RPMI7951 (cell line): ENCODE measurements around the gene PHLDA3. TPM values are rescaled to one million over a fixed set of nuclear protein-coding genes. Genes with fewer than 3 reads are reported as not detected.

ENCODE experiments used
- DNase-seq: peaks from one replicate; pipeline ENCODE4 v3.0.0-alpha.2; 2012; ENCODE audit warnings: low read depth
- total RNA-seq: library from RNA; depleted of rRNA; stranded (reverse); fragments of >200 nt; shearing (Covaris generic); gene quantifications from 2 replicates; pipeline ENCODE4 v1.2.3, GENCODE V29; 2014; rRNA removed

Gene PHLDA3
- total RNA-seq, result 6.4 and 15.8 TPM in 2 replicates

DNA sequence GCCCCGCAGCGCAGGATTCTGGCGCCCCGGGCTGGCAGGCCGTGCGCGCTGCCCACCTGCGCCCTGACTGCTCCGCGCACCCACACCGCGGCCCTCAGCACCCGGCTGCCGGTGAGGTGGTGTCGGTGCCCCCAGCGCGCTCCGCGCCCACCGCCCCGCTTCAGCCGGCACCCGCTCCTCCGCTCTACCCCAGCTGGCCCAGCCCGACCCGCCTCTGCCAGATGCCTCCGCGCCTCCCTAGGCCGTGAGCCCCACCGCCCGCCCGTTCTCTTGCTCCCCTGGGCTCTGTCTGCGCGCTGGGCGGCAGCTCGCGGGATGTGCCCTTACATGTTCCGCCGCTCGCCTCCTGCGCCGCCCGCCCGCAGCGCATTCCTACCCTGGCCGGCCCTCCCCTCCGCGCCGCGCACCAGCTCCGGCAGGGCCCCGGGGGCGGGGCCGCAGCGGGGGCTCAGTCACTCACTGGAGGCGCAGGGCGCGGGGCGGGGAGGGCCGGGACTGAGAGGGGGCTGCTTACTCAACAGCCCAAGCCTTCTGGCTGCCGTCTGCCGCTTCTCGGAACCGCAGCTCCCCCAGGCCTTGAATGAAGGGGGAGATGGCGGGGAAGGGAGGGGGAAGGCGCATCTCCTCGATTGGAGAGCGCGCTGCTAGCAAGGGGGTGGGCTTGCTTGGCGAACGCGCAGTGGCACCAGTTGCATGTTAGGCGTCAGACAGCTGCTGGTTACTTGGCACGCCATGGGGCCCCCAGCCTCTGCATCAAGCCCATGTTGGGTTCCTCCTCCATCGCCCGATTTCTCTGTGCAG is at the start of gene PHLDA3:
Gene PHLDA3 (minus strand): TSS at position 345 of the 801 bp plus-strand sequence. CDS start 402 bp downstream, outside the sequence.
- peak; percentile 81 for DNase-seq

DNA sequence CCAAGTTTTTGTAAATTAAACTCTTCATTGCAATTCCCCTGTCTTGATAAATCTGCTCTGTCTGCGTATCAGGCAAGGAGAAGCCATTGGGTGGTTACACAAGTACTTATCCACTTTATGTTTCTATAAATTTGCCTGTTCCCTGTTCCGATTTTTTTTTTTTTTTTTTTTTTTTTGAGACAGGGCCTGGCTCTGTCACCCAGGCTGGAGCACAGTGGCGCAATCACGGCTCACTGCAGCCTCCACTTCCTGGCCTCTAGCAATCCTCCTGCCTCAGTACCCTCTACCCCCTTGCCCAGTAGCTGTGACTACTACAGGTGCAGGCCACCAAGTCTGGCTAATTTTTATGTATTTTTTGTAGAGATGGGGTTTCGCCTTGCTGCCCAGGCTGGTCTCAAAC is 49.1 kb upstream of the PHLDA3 start:
- DNase-seq, result no peak

DNA sequence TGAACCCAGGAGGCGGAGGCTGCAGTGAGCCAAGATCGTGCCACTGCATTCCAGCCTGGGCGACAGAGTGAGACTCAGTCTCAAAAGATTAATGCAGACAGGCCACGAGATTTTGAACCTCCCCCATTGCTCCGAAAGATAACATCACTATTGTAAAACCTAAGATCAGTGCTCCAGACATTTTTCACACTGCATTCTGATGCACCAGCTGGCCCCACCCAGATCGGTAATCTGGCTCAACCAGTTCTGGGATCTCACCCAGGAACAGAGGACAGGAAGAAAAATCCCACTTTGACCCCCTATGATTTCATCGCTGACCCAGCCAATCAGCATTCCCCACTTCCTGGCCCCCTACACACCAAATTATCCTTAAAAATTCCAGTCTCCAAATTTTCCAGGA is 48.6 kb upstream of the PHLDA3 start:
- no peak for DNase-seq

DNA sequence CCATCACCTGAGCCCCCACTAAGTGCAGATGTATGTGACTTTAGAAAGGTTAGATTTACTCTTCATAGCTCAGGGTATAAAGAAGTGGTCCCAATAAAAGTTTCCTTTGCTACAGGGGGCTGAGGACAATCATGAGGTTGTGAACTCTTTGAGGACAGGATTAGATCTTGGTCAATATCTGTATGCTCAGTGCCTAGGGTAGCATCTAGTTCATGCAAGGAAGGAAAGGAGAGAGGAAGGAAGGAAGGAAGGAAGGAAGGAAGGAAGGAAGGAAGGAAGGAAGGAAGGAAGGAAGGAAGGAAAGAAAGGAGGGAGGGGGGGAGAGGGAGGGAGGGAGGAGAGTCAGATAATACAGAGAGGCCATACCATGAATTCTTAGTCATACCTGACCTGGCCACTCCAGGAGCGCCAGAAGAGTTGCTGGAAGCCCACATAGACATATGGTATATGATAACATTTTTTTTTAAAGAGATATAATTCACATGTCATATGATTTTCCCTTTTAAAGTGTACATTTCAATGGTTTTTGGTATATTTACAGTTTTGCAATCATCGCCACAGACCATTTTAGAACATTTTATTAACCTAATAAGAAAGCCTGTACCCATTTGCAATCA is 47.6 kb upstream of the PHLDA3 start:
- DNase-seq, result no peak

DNA sequence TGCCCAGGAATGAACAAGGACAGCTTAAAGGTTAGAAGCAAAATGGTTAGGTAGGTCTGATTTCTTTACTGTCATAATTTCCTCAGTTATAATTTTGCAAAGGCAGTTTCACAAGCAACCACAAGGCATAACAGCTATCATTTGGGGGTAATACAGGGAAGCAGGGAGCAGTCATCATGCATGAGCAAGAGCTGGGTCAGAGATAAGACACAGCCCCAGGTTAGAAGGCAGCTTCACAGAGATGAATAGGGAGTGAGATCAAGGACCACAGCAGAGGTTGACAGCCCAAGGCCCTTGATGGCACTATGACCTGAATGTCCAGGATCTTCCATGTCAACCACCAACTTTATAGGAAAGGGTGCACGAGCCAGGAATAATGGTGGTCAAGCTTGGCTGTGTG is 46.9 kb upstream of the PHLDA3 start:
- DNase-seq, result no peak

DNA sequence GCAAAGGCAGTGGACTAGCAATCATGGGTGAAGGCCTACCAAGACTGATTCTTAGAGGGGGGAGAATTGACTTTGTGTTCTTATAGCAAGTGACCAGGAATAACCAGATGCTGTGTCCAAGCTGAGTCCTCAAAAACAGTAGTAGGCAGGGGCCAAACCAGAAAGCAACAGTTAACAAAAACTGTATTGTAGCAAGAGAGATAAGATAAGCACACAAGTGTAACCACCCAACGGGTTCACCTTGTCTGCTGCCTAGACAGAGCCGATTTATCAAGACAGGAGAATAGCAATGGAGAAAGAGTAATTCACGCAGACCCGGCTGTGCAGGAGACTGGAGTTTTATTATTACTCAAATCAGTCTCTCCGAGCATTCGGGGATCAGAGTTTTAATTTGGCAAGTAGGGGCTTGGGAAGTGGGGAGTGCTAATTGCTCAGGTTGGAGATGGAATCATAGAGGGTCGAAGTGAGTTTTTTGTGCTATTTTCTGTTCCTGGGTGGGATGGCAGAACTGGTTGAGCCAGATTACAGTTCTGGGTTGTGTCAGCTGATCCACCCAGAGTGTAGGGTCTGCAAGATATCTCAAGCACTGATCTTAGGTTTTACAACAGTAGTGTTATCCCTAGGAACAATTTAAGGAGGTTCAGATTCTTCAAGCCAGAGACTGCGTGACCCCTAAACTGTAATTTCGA is 46.2 kb upstream of the PHLDA3 start:
- no peak for DNase-seq

DNA sequence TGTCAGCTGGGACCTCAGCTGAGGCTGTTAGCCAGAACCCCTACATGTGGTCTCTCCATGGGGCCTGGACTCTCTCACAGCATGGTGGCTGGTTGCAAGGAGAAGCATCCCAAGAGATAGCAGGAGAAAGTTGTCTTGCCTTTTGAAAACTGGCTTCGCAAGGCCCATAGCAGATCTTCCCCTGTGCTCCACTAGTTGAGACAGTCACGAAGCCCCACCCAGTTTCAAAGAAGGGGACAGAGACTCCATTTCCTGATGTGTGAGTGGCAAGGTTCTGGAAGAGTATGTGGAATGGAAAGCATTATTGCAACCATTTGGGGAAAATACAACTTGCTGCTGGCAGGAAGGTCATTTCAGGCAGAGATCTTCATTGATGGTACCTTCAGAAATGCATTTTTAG is 45.5 kb upstream of the PHLDA3 start:
- DNase-seq, result no peak

DNA sequence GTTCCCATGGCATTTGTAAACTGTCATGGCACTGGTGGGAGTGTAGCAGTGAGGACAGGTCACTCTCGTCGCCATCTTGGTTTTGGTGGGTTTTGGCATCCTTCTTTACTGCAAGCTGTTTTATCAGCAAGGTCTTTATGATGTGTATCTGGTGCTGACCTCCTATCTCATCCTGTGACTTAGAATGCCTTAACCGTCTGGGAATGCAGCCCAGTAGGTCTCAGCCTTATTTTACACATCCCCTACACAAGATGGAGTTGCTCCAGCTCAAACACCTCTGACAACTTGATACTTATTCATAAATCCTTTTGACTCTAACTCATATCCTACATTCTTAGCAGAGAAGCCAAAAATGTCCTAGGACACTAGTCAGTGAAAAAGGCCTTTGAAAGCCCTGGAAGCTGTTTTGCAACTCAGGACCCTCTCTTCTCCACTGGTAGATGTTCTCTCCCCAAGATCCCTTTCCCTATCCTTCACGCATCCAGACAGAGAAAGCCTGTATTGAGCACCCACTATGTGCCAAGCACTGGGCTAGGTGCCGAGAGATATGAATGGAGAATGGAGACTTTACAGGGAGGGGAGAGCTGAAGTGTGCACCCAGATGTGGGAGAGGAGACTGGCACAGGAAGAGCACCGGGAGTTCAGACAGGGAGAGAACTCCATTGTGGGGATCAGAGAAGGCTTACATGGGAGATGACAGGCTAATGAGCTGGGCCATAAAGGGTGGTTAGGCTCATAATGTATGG is 44.7 kb upstream of the PHLDA3 start:
- DNase-seq, result no peak

DNA sequence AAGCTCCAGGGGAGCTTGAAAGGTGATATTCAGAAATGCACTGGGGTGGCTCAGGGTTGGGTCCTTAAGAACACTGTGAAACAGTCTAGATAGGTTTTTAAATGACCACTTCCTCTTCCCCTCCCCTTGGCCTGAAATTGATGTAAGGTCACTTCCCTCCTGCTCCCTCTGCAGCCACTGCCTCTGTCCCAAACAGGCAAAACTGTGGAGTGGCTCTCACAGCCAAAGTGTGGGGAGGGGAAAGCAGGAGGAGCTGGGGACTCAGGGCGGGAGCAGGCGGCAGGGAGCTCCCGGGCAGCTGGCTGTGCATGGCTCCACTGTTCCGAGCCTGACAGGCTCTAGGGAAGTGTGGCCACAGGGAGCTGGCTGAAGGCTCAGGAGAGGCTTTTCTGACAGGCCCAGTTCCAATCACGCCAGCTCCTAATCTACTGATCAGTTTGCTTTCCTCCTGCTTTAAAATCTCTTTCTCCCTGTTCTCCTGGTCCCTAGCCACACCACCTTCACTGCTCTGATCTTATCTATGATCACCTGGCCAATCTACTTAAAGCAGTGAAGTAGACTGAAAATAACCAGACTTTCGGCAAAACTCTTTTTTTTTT is 43.1 kb upstream of the PHLDA3 start:
- DNase-seq, result peak; percentile 53

DNA sequence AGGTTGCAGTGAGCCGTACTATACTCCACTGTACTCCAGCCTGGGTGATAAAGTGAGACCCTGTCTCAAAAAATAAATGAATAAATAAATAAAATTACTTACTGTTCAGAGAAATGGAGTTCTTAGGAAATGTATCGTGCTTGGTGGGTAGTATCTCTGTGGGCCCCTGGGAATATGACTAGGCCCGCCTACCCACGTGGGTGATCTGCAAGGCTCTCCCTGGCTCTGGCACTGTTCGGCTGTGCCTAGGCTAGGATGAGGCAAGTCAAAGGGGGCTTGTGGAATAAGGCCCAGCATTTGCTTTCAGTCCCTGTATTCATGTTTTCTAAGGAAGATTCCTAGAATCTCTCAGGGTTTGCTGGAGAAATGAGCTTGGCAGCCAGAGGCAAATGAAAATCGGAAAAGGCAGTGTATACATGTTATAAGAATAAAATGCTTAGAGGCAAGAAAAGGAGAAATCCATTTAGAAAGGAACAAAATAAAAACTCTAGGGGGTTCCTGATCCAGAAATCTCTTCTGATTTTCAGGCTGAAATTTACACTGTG is 42.5 kb upstream of the PHLDA3 start:
- DNase-seq, result no peak

DNA sequence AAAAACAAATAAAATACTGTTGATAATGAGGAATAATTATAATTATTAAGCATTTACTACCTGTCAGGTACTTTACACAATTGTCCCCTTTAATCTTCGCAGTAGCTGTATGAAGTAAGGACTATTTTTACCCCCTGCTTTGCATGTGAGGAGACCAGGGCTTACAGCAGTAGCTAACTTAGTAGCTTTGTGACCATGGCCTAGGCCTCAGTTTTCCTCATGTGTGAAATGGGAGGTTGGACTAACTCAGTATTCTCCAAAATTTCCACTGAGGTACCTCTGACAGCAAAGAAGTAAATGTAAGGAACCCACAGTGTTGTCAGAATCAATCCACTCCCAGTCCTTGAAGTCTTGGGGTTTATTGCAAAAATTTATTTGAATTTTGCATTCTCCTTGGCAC is 41.7 kb upstream of the PHLDA3 start:
- DNase-seq, result no peak

DNA sequence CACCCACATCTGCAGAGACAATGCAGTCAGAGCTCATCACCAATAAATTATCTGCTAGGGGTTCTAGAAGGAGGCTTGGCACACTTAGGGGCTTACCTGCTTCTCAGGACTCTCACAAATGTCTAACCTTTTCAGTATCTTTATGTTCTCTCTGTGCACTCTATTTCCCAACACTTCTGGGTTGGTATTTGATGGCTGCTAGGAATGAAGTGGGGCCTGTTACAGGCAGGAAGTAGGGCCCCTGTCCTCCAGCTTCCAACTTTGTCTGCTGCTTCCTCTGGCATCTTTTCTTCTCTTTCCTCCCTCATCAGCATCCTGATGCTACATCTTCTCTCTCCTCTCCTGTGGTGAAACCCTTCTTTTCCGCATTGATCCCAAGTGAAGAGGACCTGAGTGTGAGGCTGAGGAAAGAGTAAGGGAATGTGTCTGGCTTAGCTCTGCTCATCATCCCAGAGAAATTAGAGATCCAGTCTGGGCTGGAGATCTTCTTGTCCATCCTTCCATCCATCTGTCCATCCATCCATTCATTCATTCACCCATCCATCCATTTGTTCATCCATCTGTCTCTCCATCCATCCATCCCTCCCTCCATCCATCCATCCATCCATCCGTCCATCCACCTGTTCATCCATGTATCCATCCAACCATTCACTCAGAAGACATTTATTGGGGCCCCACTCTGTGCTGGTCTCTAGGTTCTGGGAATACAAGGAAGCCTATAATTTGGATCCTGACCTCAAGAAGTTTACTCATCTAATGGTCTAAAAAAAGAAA is 40.8 kb upstream of the PHLDA3 start:
- DNase-seq, result no peak

DNA sequence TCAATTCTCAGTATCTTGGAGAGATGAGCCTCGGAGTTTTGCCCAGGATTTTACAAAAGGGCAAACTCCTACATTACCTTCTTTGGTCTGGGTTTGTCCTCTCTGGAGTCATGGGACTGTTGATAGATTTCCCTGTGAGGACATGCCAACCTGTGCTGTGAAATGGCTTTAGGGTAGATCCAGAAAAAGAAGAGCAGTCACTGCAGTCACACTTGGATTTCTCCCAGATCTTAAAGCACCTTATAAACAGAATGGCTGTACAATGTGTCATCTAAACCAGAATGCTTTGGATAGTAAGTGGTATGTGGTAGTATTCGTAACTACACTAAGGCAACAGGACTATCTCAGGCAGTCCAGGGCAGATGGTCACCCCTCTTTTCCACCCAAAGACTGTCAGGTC is 39.8 kb upstream of the PHLDA3 start:
- DNase-seq, result no peak

DNA sequence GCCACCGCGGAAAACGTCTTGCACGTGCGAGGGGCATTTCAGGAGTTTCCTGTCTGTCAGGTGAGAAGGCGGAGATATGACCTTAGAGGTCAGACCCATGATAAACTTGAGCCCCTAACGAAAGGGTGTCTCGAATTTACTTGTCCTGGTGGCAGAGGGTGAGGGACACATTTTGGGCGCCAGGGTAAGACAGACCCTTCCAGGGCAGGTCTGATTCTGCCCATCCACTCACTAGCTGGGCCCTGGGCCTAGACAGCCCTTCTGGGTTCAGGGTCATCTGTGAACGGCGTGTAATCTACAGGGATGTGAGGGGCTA is 38.3 kb upstream of the PHLDA3 start:
- no peak for DNase-seq

DNA sequence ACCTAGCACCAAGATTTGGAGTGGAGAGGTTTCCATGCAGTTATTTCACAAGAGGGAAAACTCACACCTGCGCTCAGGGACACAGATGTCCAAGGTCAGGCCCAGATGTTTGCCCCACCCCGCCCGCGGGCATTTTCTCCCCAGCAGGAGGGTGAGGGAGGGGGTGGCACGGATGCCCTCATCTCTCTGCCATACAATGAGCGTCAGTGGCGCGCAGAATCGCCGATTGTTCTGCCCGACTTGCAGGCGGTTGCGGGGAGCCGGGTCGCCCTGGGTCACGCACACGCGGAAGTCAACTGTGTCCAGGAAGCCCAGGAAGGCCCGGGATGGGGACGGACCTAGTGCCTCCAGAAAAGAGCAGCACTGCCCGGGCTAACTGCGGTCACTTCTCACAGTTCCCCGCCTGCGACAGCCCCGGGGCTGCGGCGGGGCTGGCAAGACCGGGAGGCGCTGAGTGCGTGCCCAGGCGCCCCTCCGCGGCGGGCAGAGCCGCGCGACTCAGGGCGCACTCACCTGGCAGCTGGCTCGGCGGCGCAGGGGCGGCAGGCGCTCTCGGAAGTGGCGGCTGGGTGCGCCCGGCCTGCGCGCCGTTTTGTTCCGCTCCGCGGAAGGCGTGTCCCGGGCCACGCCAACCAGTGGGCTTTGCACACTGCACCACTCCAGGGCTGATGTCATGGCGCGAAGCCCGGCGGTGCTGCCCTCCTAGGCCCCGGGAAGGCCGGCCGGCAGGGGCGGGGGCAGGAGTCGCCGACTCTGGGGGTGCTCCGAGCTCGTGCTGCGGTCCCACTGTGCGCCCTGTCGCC is 37.8 kb upstream of the PHLDA3 start, which contains the start of gene CSRP1:
Gene CSRP1 (minus strand): TSS at position 567 of the 803 bp plus-strand sequence. CDS start 10,820 bp downstream, outside the sequence.
- DNase-seq, result peak; percentile 86

DNA sequence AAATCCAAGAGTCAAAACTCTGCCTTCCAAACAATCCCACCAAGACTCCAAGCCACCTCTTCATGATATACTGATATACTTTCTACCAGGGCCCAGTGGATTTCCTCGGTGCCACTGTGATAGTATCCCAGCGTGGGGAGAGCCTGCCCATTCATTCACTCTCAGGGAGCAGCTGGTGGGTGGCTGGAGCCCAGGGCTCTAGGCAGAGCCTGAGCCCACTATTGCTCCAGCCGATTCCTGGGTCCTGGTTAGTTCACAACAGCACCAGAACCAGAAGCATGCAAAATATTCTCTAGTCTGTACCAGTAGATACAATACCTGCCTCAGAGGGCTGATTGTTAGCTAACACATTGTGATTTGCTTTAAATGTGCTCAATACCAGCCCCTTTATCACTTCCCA is 37.1 kb upstream of the PHLDA3 start:
- DNase-seq, result no peak

DNA sequence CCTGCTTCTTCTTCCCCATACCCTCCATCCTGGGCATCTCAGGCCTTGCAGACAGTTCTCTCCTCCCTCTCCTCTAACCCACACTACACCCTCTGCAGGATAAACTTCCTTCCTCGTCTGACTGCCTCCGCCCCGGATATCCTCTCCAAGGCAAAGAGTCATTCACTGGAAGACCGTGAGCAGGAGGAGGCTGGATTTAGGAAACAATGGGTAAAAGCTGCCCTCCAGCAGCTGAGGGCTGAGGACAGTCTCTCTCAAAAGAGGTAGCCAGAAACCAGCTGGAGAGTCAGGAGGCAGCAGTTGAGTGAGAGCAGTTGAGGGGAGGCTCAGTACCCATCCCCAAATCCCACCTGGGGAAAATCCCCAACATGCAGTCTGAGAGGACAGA is 36.5 kb upstream of the PHLDA3 start:
- peak; percentile 71 for DNase-seq

DNA sequence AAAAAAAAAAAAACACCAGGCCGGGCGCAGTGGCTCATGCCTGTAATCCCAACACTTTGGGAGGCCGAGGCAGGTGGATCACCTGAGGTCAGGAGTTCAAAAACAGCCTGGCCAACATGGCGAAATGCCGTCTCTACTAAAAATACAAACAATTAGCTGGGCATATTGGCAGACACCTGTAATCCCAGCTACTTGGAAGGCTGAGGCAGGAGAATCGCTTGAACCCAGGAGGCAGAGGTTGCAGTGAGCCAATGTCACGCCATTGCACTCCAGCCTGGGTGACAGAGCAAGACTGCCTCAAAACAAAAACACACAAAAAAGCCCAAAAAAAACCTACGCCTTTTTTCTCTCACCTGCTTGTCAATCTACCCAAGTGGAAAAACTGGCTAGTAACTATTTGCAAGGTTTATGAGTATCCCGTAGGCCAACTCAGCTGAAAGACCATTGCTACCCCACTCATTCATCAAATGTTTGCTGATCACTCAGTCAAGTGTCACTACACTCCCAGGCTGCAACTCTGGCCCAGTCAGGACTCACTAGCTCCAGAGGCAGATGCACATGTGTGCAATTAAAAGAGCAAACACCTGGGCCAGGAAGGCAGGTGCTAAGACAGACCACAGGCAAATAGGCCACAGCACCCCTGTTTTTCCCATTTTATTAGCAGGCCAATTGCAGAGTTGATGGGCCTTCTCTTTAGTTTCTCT is 36.0 kb upstream of the PHLDA3 start:
- DNase-seq, result no peak

DNA sequence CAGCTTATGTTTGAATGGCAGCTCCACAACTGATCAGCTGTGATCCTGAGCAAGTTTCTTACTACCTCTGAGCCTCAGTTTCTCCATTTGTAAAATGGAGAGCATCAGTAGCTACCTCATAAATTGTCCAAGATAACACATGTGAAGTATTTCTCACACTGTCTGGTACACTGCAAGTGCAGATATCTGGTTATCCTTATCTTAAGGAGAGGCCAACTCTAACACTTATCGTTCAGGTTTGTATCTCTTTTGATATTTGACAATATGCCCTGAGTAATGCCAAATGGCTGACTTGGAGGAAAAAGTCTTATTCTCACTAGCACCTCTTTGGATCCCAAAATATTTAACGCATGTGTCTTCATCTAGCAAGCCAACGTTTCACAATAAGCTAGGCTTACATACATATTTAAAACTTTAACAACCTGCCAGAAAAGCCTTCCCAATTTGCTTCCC is 35.2 kb upstream of the PHLDA3 start:
- DNase-seq, result no peak
